Measurements from ENCODE around the gene MYT1.
"Not testable (repeated sequence)": the region's sequence is repeated elsewhere in the genome, so short reads cannot be mapped to it uniquely, and the experiment has no call there.

MYT1 gene

GRCh38 chr20:64233725-64234124 is 69.5 kb downstream of the MYT1 start:
- Histone ChIP-seq H3K9ac (ENCODE audit: low read length) (no peak overlapping the region), H3K27ac (ENCODE audit: low read length) (no peak overlapping the region), H3K9me3 (replicated peaks; ENCODE audit: insufficient read depth, low read length) (no peaks in the 10 kb centered on the region), H3K36me3 (replicated peaks; ENCODE audit: insufficient read depth, low read length) (no peaks in the 10 kb centered on the region), H3F3A (ENCODE audit: insufficient read depth, low read length) (no peaks in the 10 kb centered on the region), H3K27me3 (replicated peaks; ENCODE audit: insufficient read depth, low read length) (peaks cover 73% of the 10 kb centered on the region), H3K4me1 (ENCODE audit: low read length) (no peaks in the 10 kb centered on the region), H3K4me2 (ENCODE audit: low read depth, low read length) (no peak overlapping the region), H2AFZ (ENCODE audit: low read length) (no peak overlapping the region), H4K20me1 (ENCODE audit: insufficient read depth, low read length) (no peaks in the 10 kb centered on the region), H3K9me2 (replicated peaks; ENCODE audit: insufficient read depth, low read length) (no peaks in the 10 kb centered on the region), H3K79me2 (ENCODE audit: low read length) (no peaks in the 10 kb centered on the region), H3K4me3 (ENCODE audit: low read length) (no peak overlapping the region)
- DNase-seq, result no peak
- TF ChIP-seq CTCF (IDR thresholded peaks at IDR 0.05; ENCODE audit: low read length) (no peak), EZH2 (optimal IDR thresholded peaks at IDR 0.05; ENCODE audit: low read depth, low read length) (no peak), EZH2phosphoT487 (IDR thresholded peaks at IDR 0.05; ENCODE audit: low read length) (no peak)

- Histone ChIP-seq H3K79me2 (ENCODE audit: low read length) (no peaks in the 10 kb centered on the region), H3K9me3 (replicated peaks; ENCODE audit: insufficient read depth, low read length) (no peaks in the 10 kb centered on the region), H2AFZ (ENCODE audit: low read length) (no peak overlapping the region), H3K9ac (ENCODE audit: low read length) (no peak overlapping the region), H3K4me1 (ENCODE audit: low read length) (no peaks in the 10 kb centered on the region), H3K27me3 (replicated peaks; ENCODE audit: insufficient read depth, low read length) (peaks cover 73% of the 10 kb centered on the region), H3K4me2 (ENCODE audit: low read depth, low read length) (no peak overlapping the region), H3K36me3 (replicated peaks; ENCODE audit: insufficient read depth, low read length) (no peaks in the 10 kb centered on the region), H3K4me3 (ENCODE audit: low read length) (no peak overlapping the region), H3K27ac (ENCODE audit: low read length) (no peak overlapping the region), H4K20me1 (ENCODE audit: insufficient read depth, low read length) (no peaks in the 10 kb centered on the region), H3K9me2 (replicated peaks; ENCODE audit: insufficient read depth, low read length) (no peaks in the 10 kb centered on the region), H3F3A (ENCODE audit: insufficient read depth, low read length) (no peaks in the 10 kb centered on the region)
- DNase-seq, result no peak
- TF ChIP-seq CTCF (IDR thresholded peaks at IDR 0.05; ENCODE audit: low read length) (no peak), EZH2phosphoT487 (IDR thresholded peaks at IDR 0.05; ENCODE audit: low read length) (no peak), EZH2 (optimal IDR thresholded peaks at IDR 0.05; ENCODE audit: low read depth, low read length) (no peak)
These were observed 70.1 kb downstream of the MYT1 start for GRCh38 chr20:64234291-64234791.

GRCh38 chr20:64234921-64235565 is 70.8 kb downstream of the MYT1 start:
- H2AFZ ChIP-seq (ENCODE audit: low read length); H3K9me2 ChIP-seq (replicated peaks; ENCODE audit: insufficient read depth, low read length); H3K79me2 ChIP-seq (ENCODE audit: low read length); DNase-seq; H3K4me1 ChIP-seq (ENCODE audit: low read length); H3F3A ChIP-seq (ENCODE audit: insufficient read depth, low read length); H4K20me1 ChIP-seq (ENCODE audit: insufficient read depth, low read length); H3K4me2 ChIP-seq (ENCODE audit: low read depth, low read length); H3K36me3 ChIP-seq (replicated peaks; ENCODE audit: insufficient read depth, low read length); H3K4me3 ChIP-seq (ENCODE audit: low read length); H3K9me3 ChIP-seq (replicated peaks; ENCODE audit: insufficient read depth, low read length); H3K9ac ChIP-seq (ENCODE audit: low read length); H3K27ac ChIP-seq (ENCODE audit: low read length): not testable (repeated sequence)
- peaks cover 73% of the 10 kb centered on the region for H3K27me3 ChIP-seq (replicated peaks; ENCODE audit: insufficient read depth, low read length)
